GM12878 (cell line): ENCODE results near the gene C1orf174. TPM values are rescaled to one million over a fixed set of nuclear protein-coding genes. Genes with fewer than 3 reads are reported as not detected.

Experiments used
- ATAC-seq: fragments of 200-7000 bp; cut with Tn5 transposase; 3 replicates; pipeline ENCODE4 v1.9.1; 2020; ENCODE audit warnings: mild to moderate bottlenecking, moderate library complexity
- BruUV-seq: library from RNA; stranded (reverse); fragments of 400-500 nt; replicated peaks from 2 replicates; lab custom pipeline; 2021; lab: Mats Ljungman, UMichigan
- CTCF ChIA-PET: fragments of 300-600 bp; sonication (Branson Sonifier 250); formaldehyde crosslinking; extraction: SDS; loops from one replicate; lab custom pipeline; 2021; ENCODE audit warnings: inconsistent platforms; lab: Yijun Ruan, JAX
- POLR2A ChIA-PET: fragments of 350-600 bp; formaldehyde crosslinking; extraction: SDS; loops from one replicate; lab custom pipeline; 2021; ENCODE audit warnings: inconsistent platforms; lab: Charles Lee
- RAD21 ChIA-PET: fragments of 300-600 bp; sonication (Branson Sonifier 250); formaldehyde crosslinking; loops from one replicate; lab custom pipeline; 2023; ENCODE audit warnings: antibody characterized with exemption; ENCODE audit not compliant: unreplicated experiment; lab: Charles Lee
- SMC1A ChIA-PET: fragments of 300-600 bp; sonication (Branson Sonifier 250); formaldehyde crosslinking; loops from one replicate; lab custom pipeline; 2023; ENCODE audit not compliant: unreplicated experiment, uncharacterized antibody; lab: Charles Lee
- DNase-seq: peaks from one replicate; pipeline ENCODE4 v3.0.0-alpha.2; 2011; ENCODE audit warnings: low read depth, low spot score
- FAIRE-seq: peaks from 3 replicates; lab custom pipeline; 2011; peaks lifted over from hg19 to GRCh38; lab: Jason Lieb, UNC
- H2AFZ ChIP-seq: 2 replicates; pipeline ENCODE4 v1.6.0; 2011; ENCODE audit warnings: low read depth, low read length, control low read depth; ENCODE audit not compliant: control insufficient read depth
- H3K27ac ChIP-seq: 2 replicates; pipeline ENCODE4 v1.5.1; 2011; ENCODE audit warnings: control low read depth; ENCODE audit not compliant: control insufficient read depth, insufficient read depth
- H3K27me3 ChIP-seq, 2 experiments: replicated peaks in 1 of 2; 2 replicates each; pipeline versions ENCODE4 v1.6.0 to v1.6.1; 2011; ENCODE audit warnings: low read length in 1 of 2; ENCODE audit not compliant: control insufficient read depth in 2 of 2, insufficient read depth in 2 of 2
- H3K36me3 ChIP-seq, 2 experiments: 2 replicates each; pipeline ENCODE4 v1.5.1; 2011; ENCODE audit warnings: low read length in 1 of 2; ENCODE audit not compliant: control insufficient read depth in 2 of 2, insufficient read depth in 2 of 2
- H3K4me1 ChIP-seq: 2 replicates; pipeline ENCODE4 v1.6.1; 2011; ENCODE audit warnings: mild to moderate bottlenecking, low read length, moderate library complexity, mixed read lengths; ENCODE audit not compliant: control insufficient read depth, insufficient read depth
- H3K4me2 ChIP-seq: 2 replicates; pipeline ENCODE4 v1.6.0; 2011; ENCODE audit warnings: control low read depth; ENCODE audit not compliant: control insufficient read depth, insufficient read depth
- H3K4me3 ChIP-seq: fragments of 200-600 bp; sonication (generic); 2 replicates; pipeline ENCODE4 v1.5.1; 2016
- H3K79me2 ChIP-seq: 2 replicates; pipeline ENCODE4 v1.6.0; 2011; ENCODE audit warnings: low read length; ENCODE audit not compliant: control insufficient read depth, insufficient read depth
- H3K9ac ChIP-seq: 2 replicates; pipeline ENCODE4 v1.8.0; 2011; ENCODE audit warnings: low read length, control low read depth, mixed read lengths; ENCODE audit not compliant: control insufficient read depth, insufficient read depth
- H3K9me3 ChIP-seq: replicated peaks from 3 replicates; pipeline ENCODE4 v1.5.1; 2011; ENCODE audit warnings: mild to moderate bottlenecking, low read length; ENCODE audit not compliant: control insufficient read depth, insufficient read depth
- H4K20me1 ChIP-seq: 2 replicates; pipeline ENCODE4 v1.6.0; 2011; ENCODE audit not compliant: control insufficient read depth, insufficient read depth
- FOXM1 ChIP-seq: IDR thresholded peaks from 2 replicates; pipeline ENCODE4 v1.6.1; 2012; ENCODE audit warnings: low read depth, mild to moderate bottlenecking, inconsistent platforms, low read length, moderate library complexity
- GATAD2B ChIP-seq: fragments of 450-650 bp; conservative IDR thresholded peaks from 2 replicates; pipeline ENCODE4 v1.6.1; 2017; ENCODE audit warnings: low read depth, mild to moderate bottlenecking, moderate library complexity
- HCFC1 ChIP-seq: fragments of 150-350 bp; IDR thresholded peaks from 2 replicates; pipeline ENCODE4 v1.6.1; 2014; ENCODE audit warnings: low read length
- KAT2A ChIP-seq: conservative IDR thresholded peaks from 2 replicates; pipeline ENCODE4 v1.6.1; 2011; ENCODE audit warnings: low read depth, low read length; ENCODE audit not compliant: control insufficient read depth
- MTA3 ChIP-seq: IDR thresholded peaks from 2 replicates; pipeline ENCODE4 v1.6.1; 2012; ENCODE audit warnings: low read length, inconsistent platforms, borderline replicate concordance
- MYB ChIP-seq: fragments of 150-350 bp; IDR thresholded peaks from 2 replicates; pipeline ENCODE4 v1.6.1; 2014; ENCODE audit warnings: mild to moderate bottlenecking, low read depth, low read length, borderline replicate concordance
- NBN ChIP-seq: fragments of 450-650 bp; IDR thresholded peaks from 2 replicates; pipeline ENCODE4 v1.6.1; 2016
- NFXL1 ChIP-seq: fragments of 450-650 bp; IDR thresholded peaks from 2 replicates; pipeline ENCODE4 v1.6.1; 2017; ENCODE audit warnings: antibody characterized with exemption, mild to moderate bottlenecking, borderline replicate concordance
- POLR2A ChIP-seq: IDR thresholded peaks from 2 replicates; pipeline ENCODE4 v1.6.1; 2011; ENCODE audit warnings: low read depth, mild to moderate bottlenecking, low read length
- RBBP5 ChIP-seq: fragments of 200-600 bp; sonication (generic); conservative IDR thresholded peaks from 2 replicates; pipeline ENCODE4 v1.6.1; 2016
- SIN3A ChIP-seq: IDR thresholded peaks from 2 replicates; pipeline ENCODE4 v1.6.1; 2012; ENCODE audit warnings: low read depth, low read length, improper control_type of control experiment
- SREBF1 ChIP-seq: IDR thresholded peaks from 2 replicates; pipeline ENCODE4 v1.6.1; 2012; ENCODE audit warnings: mild to moderate bottlenecking, low read length
- SUZ12 ChIP-seq: fragments of 200-600 bp; sonication (generic); IDR thresholded peaks from one replicate; pipeline ENCODE4 v1.6.1; 2018; ENCODE audit warnings: antibody characterized with exemption, mild to moderate bottlenecking; ENCODE audit not compliant: unreplicated experiment
- TARDBP ChIP-seq: IDR thresholded peaks from 2 replicates; pipeline ENCODE4 v1.6.1; 2016; ENCODE audit warnings: borderline replicate concordance
- WGBS: methylation state at CpG from one replicate; pipeline ENCODE4 v1.1.6; 2016; ENCODE audit warnings: low lambda C conversion rate; ENCODE audit not compliant: insufficient replicate concordance, insufficient coverage; ENCODE audit errors: missing lambda C conversion rate; 5-methylcytosine and 5-hydroxymethylcytosine counted together
- in situ Hi-C: fragments of 300-500 bp; cut with MboI; formaldehyde crosslinking; loops from 9 replicates; pipeline ENCODE4 v1.14.3; 2018; ENCODE audit warnings: mixed read lengths
- intact Hi-C: fragments of 100-400 bp; cut with micrococcal nuclease; formaldehyde crosslinking; loops from one replicate; pipeline ENCODE4 v1.14.2; 2022; ENCODE audit not compliant: unreplicated experiment
- polyA plus RNA-seq, 11 experiments: library from polyadenylated mRNA; depleted of rRNA in 4 of 11; unstranded in 6 of 11; stranded (reverse) in 5 of 11; fragments of >200 nt; fragmentation: Nextera tagmentation in 4 of 11; fragmentation: Illumina TruSeq in 1 of 11; extraction: Ambion mirVana in 4 of 11; extraction: Trizol in 1 of 11; gene quantifications; 1 replicate in 1 of 11; 2 replicates in 10 of 11; pipeline versions ENCODE4 v1.2.1 to v1.2.3, GENCODE V29; 2011 to 2016; ENCODE audit warnings: inconsistent platforms in 2 of 11, missing spikeins in 2 of 11, low read depth in 1 of 11
- total RNA-seq, 4 experiments: library from RNA; depleted of rRNA in 3 of 4; stranded (reverse); fragments of >200 nt in 3 of 4; fragmentation: Illumina TruSeq in 1 of 4; extraction: Trizol in 1 of 4; gene quantifications; 2 replicates each; pipeline versions ENCODE4 v1.2.1 to v1.2.3, GENCODE V29; 2013 to 2021
- TF ChIP-seq, protein P1 (sequence below): IDR thresholded peaks from 2 replicates; pipeline ENCODE4 v1.6.1; 2012; ENCODE audit warnings: low read depth, low read length, improper control_type of control experiment
- TF ChIP-seq, protein P2 (sequence below): IDR thresholded peaks from 2 replicates; pipeline ENCODE4 v1.6.1; 2012; ENCODE audit warnings: mild to moderate bottlenecking, low read depth, low read length
- TF ChIP-seq, protein P3 (sequence below): fragments of 450-650 bp; IDR thresholded peaks from 2 replicates; pipeline ENCODE4 v1.6.1; 2017; ENCODE audit warnings: mild to moderate bottlenecking, moderate library complexity

The C1orf174 gene
- total and polyA plus RNA-seq, 10 of the 15 experiments (the other 5 are each of a cell fraction or from before 2014, with no cell fraction given): 17.5 to 35.4 (median 25.1) TPM

DNA sequence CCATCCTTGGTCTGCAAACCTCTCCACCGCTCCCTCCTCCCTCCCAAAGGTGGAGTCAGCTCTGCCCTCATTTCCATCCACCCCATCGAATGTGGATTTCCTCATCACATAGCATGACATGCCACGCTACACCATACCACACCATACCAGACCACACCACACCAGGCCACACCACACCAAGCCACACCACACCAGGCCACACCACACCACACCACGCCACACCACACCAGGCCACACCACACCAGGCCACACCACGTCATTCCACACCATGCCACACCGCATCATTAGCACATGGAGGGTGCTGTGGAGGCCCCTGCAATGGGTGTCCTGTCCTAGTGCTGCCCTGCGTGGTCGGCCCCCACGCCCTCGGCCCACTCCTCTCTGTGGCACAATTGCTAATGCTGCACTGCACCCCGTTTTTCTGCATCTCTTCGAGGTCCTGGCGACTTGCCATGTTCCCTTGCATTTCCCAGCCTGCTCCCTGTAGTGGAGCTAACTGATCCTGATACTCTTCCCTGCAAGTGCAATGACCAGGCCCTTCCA is 31.5 kb downstream of the C1orf174 start:
- intact Hi-C loops: no loop called here
- no TSS peak for BruUV-seq
- in situ Hi-C loops: no loop called here
- H3K36me3 ChIP-seq: peaks cover 2% of the 10 kb centered on the region in 2 experiments; a peak in 3 of 4 replicates
- H3K27ac ChIP-seq: no peak overlapping the region
- H4K20me1 ChIP-seq: no peaks in the 10 kb centered on the region
- H2AFZ ChIP-seq: no peak overlapping the region
- FAIRE-seq (no peak), DNase-seq (no peak), ATAC-seq (no peak)
- H3K9ac ChIP-seq: no peak overlapping the region
- WGBS: 92% methylated on average over 11 of the region's 13 CpGs
- ChIA-PET CTCF (no interaction called here), POLR2A (no interaction called here), SMC1A (no interaction called here), RAD21 (no interaction called here)
- no peak overlapping the region for H3K4me2 ChIP-seq
- H3K4me3 ChIP-seq: no peak overlapping the region
- no peaks in the 10 kb centered on the region; the same call in 2 of the 3 replicates for H3K9me3 ChIP-seq
- H3K27me3 ChIP-seq: no peaks in the 10 kb centered on the region
- H3K4me1 ChIP-seq: peaks cover 6% of the 10 kb centered on the region
- no peaks in the 10 kb centered on the region for H3K79me2 ChIP-seq
- no peak for TF ChIP-seq NFXL1
- TF ChIP-seq, protein P1, sequence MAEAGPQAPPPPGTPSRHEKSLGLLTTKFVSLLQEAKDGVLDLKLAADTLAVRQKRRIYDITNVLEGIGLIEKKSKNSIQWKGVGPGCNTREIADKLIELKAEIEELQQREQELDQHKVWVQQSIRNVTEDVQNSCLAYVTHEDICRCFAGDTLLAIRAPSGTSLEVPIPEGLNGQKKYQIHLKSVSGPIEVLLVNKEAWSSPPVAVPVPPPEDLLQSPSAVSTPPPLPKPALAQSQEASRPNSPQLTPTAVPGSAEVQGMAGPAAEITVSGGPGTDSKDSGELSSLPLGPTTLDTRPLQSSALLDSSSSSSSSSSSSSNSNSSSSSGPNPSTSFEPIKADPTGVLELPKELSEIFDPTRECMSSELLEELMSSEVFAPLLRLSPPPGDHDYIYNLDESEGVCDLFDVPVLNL: no peak
- TF ChIP-seq TARDBP: no peak
- TF ChIP-seq, protein P2, sequence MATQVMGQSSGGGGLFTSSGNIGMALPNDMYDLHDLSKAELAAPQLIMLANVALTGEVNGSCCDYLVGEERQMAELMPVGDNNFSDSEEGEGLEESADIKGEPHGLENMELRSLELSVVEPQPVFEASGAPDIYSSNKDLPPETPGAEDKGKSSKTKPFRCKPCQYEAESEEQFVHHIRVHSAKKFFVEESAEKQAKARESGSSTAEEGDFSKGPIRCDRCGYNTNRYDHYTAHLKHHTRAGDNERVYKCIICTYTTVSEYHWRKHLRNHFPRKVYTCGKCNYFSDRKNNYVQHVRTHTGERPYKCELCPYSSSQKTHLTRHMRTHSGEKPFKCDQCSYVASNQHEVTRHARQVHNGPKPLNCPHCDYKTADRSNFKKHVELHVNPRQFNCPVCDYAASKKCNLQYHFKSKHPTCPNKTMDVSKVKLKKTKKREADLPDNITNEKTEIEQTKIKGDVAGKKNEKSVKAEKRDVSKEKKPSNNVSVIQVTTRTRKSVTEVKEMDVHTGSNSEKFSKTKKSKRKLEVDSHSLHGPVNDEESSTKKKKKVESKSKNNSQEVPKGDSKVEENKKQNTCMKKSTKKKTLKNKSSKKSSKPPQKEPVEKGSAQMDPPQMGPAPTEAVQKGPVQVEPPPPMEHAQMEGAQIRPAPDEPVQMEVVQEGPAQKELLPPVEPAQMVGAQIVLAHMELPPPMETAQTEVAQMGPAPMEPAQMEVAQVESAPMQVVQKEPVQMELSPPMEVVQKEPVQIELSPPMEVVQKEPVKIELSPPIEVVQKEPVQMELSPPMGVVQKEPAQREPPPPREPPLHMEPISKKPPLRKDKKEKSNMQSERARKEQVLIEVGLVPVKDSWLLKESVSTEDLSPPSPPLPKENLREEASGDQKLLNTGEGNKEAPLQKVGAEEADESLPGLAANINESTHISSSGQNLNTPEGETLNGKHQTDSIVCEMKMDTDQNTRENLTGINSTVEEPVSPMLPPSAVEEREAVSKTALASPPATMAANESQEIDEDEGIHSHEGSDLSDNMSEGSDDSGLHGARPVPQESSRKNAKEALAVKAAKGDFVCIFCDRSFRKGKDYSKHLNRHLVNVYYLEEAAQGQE: no peak
- no peak for TF ChIP-seq NBN
- TF ChIP-seq, protein P3, sequence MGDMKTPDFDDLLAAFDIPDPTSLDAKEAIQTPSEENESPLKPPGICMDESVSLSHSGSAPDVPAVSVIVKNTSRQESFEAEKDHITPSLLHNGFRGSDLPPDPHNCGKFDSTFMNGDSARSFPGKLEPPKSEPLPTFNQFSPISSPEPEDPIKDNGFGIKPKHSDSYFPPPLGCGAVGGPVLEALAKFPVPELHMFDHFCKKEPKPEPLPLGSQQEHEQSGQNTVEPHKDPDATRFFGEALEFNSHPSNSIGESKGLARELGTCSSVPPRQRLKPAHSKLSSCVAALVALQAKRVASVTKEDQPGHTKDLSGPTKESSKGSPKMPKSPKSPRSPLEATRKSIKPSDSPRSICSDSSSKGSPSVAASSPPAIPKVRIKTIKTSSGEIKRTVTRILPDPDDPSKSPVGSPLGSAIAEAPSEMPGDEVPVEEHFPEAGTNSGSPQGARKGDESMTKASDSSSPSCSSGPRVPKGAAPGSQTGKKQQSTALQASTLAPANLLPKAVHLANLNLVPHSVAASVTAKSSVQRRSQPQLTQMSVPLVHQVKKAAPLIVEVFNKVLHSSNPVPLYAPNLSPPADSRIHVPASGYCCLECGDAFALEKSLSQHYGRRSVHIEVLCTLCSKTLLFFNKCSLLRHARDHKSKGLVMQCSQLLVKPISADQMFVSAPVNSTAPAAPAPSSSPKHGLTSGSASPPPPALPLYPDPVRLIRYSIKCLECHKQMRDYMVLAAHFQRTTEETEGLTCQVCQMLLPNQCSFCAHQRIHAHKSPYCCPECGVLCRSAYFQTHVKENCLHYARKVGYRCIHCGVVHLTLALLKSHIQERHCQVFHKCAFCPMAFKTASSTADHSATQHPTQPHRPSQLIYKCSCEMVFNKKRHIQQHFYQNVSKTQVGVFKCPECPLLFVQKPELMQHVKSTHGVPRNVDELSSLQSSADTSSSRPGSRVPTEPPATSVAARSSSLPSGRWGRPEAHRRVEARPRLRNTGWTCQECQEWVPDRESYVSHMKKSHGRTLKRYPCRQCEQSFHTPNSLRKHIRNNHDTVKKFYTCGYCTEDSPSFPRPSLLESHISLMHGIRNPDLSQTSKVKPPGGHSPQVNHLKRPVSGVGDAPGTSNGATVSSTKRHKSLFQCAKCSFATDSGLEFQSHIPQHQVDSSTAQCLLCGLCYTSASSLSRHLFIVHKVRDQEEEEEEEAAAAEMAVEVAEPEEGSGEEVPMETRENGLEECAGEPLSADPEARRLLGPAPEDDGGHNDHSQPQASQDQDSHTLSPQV: no peak
- TF ChIP-seq SIN3A: no peak
- TF ChIP-seq MTA3: no peak
- TF ChIP-seq RBBP5: no peak
- TF ChIP-seq HCFC1: no peak
- no peak for TF ChIP-seq GATAD2B
- TF ChIP-seq MYB: no peak
- no peak for TF ChIP-seq FOXM1
- TF ChIP-seq SUZ12: no peak
- no peak for TF ChIP-seq KAT2A
- TF ChIP-seq SREBF1: no peak
- TF ChIP-seq POLR2A: no peak
